Right lobe of liver (tissue), 4 donors: ENCODE measurements around the gene CCDC197.

Experiments used
- POLR2A ChIP-seq: fragments of 450-650 bp; IDR thresholded peaks from one replicate; pipeline ENCODE4 v1.6.1; 2017; ENCODE audit warnings: antibody characterized with exemption, mild to moderate bottlenecking
- TF ChIP-seq, protein P1 (sequence below), 4 donors: fragments of 200-600 bp in 3 of 4; fragments of 450-650 bp in 1 of 4; IDR thresholded peaks; one replicate each; pipeline versions ENCODE4 v1.5.1 to v1.8.0; 2016 to 2022; ENCODE audit warnings: antibody characterized with exemption in 4 of 4, mild to moderate bottlenecking in 2 of 4
- donor health status: DM: no; HTN: no; CAD: no.
- donor health status: DM: no; HTN: no; CAD: no.
- donor health status: DM: no; HTN: yes; CAD: no.

DNA sequence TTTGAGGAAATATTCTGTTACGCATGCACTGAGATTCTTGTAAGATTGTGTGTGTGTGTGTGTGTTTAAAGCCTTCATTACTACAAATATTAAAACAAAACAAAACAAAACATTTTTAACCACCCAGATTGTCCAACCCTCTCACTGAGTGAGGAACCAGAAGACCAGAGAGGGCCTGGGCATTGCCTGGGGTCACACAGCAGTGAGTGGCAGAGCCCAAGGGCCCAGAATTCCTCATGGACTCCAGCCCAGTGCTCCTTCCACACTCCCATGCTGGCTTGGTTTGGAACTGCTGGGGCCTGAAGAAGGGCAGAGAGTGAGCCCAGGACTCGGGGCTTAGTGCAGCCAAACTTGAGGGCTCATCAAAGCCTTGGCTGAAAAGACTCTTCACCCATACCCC, 27.4 kb downstream of the CCDC197 start:
- TF ChIP-seq, protein P1, sequence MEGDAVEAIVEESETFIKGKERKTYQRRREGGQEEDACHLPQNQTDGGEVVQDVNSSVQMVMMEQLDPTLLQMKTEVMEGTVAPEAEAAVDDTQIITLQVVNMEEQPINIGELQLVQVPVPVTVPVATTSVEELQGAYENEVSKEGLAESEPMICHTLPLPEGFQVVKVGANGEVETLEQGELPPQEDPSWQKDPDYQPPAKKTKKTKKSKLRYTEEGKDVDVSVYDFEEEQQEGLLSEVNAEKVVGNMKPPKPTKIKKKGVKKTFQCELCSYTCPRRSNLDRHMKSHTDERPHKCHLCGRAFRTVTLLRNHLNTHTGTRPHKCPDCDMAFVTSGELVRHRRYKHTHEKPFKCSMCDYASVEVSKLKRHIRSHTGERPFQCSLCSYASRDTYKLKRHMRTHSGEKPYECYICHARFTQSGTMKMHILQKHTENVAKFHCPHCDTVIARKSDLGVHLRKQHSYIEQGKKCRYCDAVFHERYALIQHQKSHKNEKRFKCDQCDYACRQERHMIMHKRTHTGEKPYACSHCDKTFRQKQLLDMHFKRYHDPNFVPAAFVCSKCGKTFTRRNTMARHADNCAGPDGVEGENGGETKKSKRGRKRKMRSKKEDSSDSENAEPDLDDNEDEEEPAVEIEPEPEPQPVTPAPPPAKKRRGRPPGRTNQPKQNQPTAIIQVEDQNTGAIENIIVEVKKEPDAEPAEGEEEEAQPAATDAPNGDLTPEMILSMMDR (IDR thresholded peaks at IDR 0.05), result no peak
- TF ChIP-seq POLR2A, result no peak
